Fibroblast of skin of right biceps (primary cell): ENCODE measurements around the gene TNS1.

Experiments used
- DNase-seq: peaks from one replicate; pipeline ENCODE4 v3.0.0-alpha.2; 2013

TNS1 gene

GRCh38 chr2:217979151-217979811 lies 23.5 kb downstream of the TNS1 start:
- peak; percentile 86 for DNase-seq

GRCh38 chr2:217978536-217979150 lies 24.2 kb downstream of the TNS1 start:
- peak; percentile 48 for DNase-seq

GRCh38 chr2:217977840-217978535 lies 24.8 kb downstream of the TNS1 start:
- DNase-seq, result no peak

DNA sequence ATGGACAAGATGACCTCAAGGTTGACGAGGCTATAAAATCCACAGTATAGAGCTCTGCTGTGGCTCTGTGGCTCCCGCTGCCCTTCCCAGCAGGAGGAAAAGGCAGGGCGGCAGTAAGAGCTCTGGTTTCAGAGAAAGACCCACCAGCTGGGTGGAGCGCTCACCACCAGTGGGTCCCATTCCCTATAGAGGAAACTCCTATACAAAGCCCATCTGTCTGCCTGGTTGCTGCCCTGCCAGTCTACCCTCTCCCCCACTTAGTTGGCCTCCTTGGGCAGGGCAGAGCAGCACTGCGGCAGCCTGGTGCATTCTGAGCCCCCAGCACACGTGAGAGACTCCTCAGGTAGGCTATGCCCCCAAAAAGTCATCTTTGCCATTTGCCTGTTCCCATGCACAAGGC lies 26.5 kb downstream of the TNS1 start:
- DNase-seq, result no peak

DNA sequence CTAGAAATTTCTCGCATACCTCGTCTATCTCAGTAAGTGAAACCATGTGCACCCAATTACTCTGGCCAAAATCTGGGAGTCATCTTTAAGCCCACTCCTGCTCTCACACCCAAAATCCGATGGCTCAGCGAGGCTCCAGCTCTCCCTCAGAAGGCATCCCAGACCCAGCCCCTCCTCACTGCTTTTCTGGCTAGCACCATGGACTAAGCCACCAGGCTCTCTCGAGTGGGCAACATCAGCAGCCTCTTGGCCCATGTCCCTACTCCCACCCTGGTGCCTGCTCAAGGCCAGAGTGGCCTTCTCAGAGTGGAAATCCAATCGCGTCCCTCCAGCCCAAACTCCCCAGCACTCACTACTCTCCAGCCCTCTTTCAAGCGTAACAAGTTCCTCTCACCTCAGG lies 27.2 kb downstream of the TNS1 start:
- peak; percentile 38 for DNase-seq

DNA sequence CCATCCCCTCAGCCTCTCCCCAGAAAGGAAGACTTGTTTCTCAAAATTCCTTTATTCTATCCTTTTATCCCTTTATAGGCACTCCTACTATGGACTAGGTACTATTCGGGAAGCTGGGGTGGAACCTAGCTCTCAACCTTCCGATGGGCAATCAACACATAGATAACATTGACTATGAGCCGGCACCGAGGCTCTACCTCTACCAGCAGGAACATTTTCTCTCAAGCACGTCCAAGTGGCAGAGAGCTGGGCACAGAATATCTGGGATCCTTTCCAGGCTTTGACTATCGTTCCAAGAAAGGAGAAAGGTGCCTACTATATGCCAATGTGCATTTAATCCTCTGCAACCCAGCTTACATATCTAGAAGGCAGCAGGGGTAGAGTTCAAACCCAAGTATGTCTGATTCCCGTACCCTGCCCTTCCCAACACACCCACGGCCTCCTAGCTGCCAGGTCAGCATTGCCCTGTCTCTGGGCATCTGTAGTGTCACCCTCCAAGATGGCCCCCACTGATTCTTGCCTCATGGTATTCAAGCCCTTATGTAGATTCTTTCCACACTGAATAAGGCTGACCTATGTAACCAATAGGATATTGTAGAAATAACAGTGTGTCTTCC lies 28.3 kb downstream of the TNS1 start:
- no peak for DNase-seq

DNA sequence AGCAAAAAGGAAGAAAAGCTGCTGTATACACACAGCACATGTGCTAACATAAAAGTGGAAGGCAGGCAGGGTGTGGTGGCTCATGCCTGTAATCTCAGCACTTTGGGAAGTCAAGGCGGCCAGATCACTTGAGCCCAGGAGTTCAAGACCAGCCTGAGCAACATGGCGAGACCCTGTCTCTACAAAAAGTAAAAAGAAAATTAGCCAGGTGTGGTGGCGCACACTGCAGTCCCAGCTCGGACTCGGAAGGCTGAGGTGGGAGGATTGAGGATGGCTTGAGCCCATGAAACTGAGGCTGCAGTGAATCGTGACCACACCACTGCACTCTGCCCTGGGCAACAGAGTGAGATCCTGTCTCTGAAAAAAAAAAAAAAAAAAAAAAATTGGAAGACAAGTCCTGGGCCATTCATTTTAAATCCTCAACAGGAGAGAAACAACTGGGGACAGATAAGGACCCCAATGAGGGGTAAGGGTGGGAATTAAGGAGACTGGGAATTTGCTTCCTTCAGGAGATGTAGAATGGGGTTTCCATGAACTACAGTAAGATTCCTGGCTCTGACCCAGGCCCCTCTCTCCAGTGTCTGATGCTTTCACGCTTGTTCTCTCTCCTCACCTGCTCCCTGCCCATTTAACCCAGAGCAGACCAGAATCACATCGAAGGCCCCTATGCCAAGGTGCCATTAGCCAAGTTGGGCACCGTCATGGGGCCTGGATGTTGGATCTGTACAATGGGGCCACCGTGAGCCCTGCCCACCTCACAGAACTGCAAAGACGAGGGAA lies 29.6 kb downstream of the TNS1 start:
- no peak for DNase-seq

DNA sequence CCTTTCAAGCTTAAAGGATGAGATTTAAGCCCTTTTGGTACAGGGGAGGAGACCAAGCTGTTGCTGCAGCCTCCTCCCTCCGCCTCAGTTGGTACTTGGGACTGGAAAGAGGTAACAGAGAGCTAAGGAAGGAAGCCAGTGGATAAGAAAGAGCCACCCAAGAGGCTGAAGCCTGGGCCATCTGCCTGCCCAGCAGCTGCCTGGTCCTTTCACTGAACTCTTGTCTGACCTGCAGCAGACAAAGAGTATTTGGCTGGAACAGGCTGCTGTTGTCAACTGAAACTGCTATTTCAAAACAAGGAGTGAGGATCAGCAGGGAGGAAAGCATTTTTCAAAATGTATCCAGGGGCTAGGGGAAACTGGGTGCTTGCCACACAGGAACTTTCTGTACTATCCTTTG lies 30.3 kb downstream of the TNS1 start:
- no peak for DNase-seq

DNA sequence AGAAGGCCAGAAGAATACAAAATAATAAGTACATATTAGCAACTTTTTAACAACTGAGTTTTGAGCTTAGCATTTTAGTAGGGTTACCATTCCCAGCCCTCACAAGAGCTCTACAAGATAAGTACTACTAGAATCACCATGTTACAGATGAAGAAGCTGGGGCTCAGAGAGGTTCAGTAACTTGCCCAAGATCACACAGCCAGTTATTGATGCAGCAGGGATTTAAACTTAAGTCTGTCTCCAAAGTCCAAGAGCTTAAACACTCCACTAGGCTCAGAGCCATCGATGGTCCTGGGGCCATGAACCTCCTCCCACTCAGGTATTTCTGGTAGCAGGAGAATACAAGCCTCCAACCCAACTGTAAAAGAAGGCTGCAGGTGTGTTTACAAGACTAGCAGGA lies 30.8 kb downstream of the TNS1 start:
- no peak for DNase-seq

DNA sequence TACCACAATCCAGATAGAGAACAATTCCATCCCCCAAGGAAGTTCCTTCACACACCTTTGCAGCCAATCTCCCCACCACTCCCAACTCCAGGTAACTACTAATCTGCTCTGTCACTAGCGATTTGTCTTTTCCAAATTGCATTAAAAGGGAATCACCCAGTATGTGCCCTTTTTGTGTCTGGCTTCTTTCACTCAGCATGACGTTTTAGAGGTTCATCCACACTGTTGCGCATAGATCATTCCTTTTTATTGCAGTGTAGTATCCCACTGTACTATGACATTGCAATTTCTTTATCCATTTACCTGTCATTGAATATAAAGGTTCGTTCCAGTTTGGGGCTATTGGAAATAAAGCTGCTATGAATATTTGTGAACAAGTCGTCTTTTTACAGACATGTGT lies 31.6 kb downstream of the TNS1 start:
- no peak for DNase-seq

DNA sequence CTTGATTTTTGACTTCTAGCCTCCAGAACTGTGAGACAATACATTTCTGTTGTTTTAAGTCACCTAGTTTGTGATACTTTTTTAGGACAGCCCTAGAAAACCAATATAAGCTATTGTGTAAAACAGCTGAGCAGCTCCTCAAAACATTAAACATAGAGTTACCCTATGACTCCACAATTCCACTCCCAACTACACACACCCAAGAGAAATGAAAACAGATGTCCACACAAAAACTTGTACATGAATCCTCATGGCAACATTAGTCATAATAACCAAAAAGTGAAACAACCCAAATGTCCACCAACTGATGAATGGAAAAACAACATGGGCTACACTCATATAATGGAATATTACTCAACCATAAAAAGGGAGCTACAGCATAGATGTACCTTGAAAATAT lies 32.6 kb downstream of the TNS1 start:
- no peak for DNase-seq

GRCh38 chr2:217969588-217969987 lies 33.2 kb downstream of the TNS1 start:
- DNase-seq, result no peak

DNA sequence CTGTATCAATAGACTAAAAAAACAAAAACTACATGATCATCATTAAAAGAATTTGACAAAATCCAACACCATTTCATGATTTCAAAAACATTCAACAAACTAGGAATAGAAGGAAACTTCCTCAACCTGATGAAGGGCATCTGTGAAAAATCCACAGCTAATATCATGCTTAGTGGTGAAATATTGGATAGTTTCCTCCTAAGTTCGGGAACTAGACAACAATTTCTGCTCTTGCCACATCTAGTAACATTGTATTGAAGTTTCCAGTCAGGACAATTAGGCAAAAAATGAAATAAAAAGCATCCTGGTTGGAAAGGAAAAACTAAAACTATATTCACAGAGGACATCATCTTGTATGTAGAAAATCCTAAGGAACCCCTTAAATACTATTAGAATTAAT lies 34.8 kb downstream of the TNS1 start:
- DNase-seq, result no peak

DNA sequence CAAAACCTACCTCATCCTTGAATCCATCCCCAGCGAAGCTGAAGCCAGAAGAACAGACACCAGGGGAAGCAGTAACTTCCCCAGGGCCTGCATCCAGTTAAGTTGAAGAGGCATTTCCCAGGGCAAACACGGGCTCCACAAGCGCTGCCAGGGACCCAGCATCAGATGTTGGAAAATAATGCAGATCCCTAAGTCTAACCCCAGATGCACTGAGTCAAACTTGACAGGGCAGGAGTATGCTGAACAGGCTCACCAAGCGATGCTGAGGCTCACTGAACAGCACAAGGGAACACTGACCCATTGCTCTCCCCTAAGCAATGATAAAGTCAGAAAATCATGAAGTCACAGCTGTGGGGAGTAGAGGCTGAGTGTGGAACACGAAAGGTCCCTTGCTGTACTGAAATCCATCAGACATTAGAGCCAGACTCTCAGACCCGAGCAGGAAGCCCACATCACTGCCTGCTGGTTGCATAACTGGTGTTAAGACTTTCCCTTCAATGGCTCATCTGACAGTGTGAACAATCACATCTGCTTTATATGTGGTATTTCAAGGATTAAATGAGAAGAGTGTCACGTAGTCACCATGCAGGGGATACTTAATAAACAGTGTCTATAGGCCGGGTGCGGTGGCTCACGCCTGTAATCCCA lies 36.2 kb downstream of the TNS1 start:
- peak; percentile 62 for DNase-seq

GRCh38 chr2:217964275-217965161 lies 38.3 kb downstream of the TNS1 start:
- DNase-seq, result peak; percentile 30

- no peak for DNase-seq
Measured at GRCh38 chr2:217960351-217960750, 42.4 kb downstream of the TNS1 start.

DNA sequence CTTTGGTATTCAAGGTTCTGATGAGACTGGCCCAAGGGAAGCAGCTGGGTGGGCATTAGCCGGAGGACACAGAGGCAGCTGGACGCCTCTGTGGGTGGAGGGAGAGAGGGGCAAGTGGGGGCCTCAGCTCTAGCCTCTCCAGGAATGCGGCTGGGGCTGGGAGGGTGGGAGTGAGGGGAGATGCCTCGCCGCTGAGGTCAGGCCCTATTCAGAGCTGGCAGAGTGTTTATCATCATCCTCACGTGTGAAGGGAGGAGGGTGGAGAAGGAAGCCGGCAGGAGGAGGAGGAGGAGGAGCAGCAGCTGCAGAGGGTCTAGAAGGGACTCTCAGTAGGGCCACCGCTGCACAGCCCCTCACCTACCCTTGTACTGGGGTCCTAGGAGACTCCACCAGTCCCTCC lies 43.1 kb downstream of the TNS1 start:
- peak; percentile 49 for DNase-seq

GRCh38 chr2:217958884-217959225 lies 43.9 kb downstream of the TNS1 start:
- no peak for DNase-seq

DNA sequence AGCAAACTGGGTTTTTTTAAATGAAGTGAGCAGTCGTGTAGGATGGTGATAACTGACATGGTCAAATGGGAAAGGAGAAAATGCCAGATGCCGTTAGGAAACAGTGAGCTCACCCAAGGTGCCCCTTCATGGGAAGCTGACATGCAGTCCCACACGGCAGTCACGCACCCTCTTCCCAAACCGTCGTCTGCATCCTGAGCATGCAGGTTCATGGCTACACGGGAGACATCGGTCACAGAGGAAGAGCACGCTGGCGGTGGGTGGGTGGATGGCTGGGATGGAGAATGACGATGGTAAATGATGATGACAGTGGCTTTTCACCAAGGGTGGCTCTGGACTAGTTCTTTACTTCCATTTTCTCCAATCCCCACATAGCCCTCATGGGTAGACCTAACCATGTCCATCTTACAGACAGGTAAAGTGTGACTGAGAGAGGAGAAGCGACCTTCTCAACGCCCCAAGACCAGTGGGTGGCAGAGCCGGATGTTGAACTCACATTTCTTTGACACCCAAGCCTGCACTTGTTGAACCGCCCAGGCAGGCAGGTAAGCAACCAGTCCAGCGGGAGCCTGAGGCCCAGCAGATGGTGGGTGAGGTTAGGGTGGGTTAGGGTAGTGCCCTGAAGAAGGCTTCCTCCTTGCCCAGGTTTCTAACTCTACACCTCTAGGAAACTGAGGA lies 44.5 kb downstream of the TNS1 start:
- DNase-seq, result no peak

DNA sequence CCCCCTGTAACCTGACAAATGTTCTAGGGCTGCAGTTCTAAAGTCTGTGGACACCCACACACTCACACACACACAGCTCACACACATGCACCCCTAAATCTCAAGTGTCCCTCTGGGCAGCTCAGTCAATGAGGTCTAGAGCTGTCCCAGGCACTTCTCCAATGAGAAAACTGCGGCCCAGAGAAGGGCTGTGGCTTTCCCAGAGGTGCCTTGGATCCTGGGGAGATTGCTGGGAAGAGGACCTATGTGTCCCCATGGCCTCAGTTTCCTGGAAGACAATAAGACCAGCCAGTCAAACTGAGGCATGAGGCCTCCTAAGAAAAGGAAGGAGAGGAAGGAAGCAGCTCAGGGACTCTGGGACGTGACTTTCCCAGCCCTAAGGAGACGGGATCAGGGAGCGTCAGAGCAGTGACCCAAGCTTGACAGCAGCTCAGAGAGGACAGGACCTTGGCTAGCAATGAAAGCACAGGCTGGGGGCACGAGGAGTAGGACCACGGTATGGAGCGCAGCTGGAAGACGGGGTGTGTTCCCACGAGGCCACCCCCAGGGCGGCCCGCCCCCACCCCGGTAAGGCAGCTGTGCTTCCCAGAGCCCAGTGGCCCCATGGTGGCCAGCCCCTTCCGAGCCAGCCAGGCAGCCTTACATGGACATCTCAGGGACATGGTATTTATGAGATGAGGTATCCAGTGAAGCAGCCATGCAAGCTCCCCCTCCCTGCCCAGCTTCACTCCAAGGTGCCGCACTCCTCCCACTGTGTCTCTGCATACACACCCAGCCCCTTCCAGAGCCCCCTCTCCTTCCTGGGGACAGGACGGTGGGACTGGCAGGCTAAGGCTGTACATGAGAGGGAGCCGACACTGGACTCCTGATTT lies 46.0 kb downstream of the TNS1 start:
- no peak for DNase-seq
